Trophoblast cell (in vitro differentiated cells and primary cell): ENCODE results near the gene SIGLEC5.
A peak's percentile ranks its signal among the peaks of the same experiment; 100 is the strongest.

Source experiments
- DNase-seq, 2 donors: peaks; one replicate each; pipeline ENCODE4 v3.0.0-alpha.2; 2016
- H2AFZ ChIP-seq: 2 replicates; pipeline ENCODE4 v1.6.1; 2013; ENCODE audit warnings: low read length, moderate library complexity, mild to moderate bottlenecking; ENCODE audit not compliant: insufficient read depth, poor library complexity
- H2AK5ac ChIP-seq: 2 replicates; pipeline ENCODE4 v1.6.1; 2013; ENCODE audit warnings: mild to moderate bottlenecking, low read length
- H2BK120ac ChIP-seq: 2 replicates; pipeline ENCODE4 v1.6.1; 2013; ENCODE audit warnings: low read length, mild to moderate bottlenecking, moderate library complexity; ENCODE audit not compliant: insufficient read depth, poor library complexity
- H2BK12ac ChIP-seq: 2 replicates; pipeline ENCODE4 v1.6.1; 2013; ENCODE audit warnings: mild to moderate bottlenecking, low read length, moderate library complexity
- H2BK5ac ChIP-seq: 2 replicates; pipeline ENCODE4 v1.6.1; 2013; ENCODE audit warnings: low read length, low read depth, moderate library complexity, mild to moderate bottlenecking; ENCODE audit not compliant: poor library complexity
- H3K14ac ChIP-seq: 2 replicates; pipeline ENCODE4 v1.6.1; 2013; ENCODE audit warnings: mild to moderate bottlenecking, low read length
- H3K18ac ChIP-seq: 2 replicates; pipeline ENCODE4 v1.6.1; 2013; ENCODE audit warnings: mild to moderate bottlenecking, low read length
- H3K23ac ChIP-seq: 2 replicates; pipeline ENCODE4 v1.6.1; 2013; ENCODE audit warnings: low read length
- H3K27ac ChIP-seq: 2 replicates; pipeline ENCODE4 v1.5.1; 2013; ENCODE audit warnings: low read depth, mild to moderate bottlenecking, inconsistent platforms, low read length, moderate library complexity
- H3K27me3 ChIP-seq: 2 replicates; pipeline ENCODE4 v1.6.1; 2013; ENCODE audit warnings: inconsistent platforms, mild to moderate bottlenecking, low read length, moderate library complexity; ENCODE audit not compliant: insufficient read depth
- H3K36me3 ChIP-seq, 2 experiments: 1 replicate in 1 of 2; 2 replicates in 1 of 2; pipeline ENCODE4 v1.6.1; 2013; ENCODE audit warnings: low read length in 2 of 2, mild to moderate bottlenecking in 2 of 2, moderate library complexity in 1 of 2; ENCODE audit not compliant: insufficient read depth in 2 of 2, control insufficient read depth in 1 of 2
- H3K4ac ChIP-seq: 2 replicates; pipeline ENCODE4 v1.6.1; 2013; ENCODE audit warnings: low read depth, mild to moderate bottlenecking, low read length, moderate library complexity
- H3K4me1 ChIP-seq, 2 experiments: 1 replicate in 1 of 2; 2 replicates in 1 of 2; pipeline ENCODE4 v1.6.1; 2013; ENCODE audit warnings: low read length in 2 of 2, mild to moderate bottlenecking in 2 of 2, moderate library complexity in 1 of 2; ENCODE audit not compliant: insufficient read depth in 2 of 2, control insufficient read depth in 1 of 2
- H3K4me2 ChIP-seq: 2 replicates; pipeline ENCODE4 v1.6.1; 2013; ENCODE audit warnings: inconsistent platforms, mild to moderate bottlenecking, low read length, moderate library complexity
- H3K4me3 ChIP-seq: 2 replicates; pipeline ENCODE4 v1.5.1; 2013; ENCODE audit warnings: mild to moderate bottlenecking, low read depth, low read length, inconsistent platforms
- H3K79me1 ChIP-seq: one replicate; pipeline ENCODE4 v1.6.1; 2013; ENCODE audit warnings: low read length
- H3K79me2 ChIP-seq: 2 replicates; pipeline ENCODE4 v1.6.1; 2013; ENCODE audit warnings: low read length, mild to moderate bottlenecking; ENCODE audit not compliant: control insufficient read depth, insufficient read depth, poor library complexity
- H3K9ac ChIP-seq: 2 replicates; pipeline ENCODE4 v1.6.1; 2013; ENCODE audit warnings: mild to moderate bottlenecking, low read length
- H3K9me3 ChIP-seq: 2 replicates; pipeline ENCODE4 v1.6.1; 2013; ENCODE audit warnings: low read depth, mild to moderate bottlenecking, control low read depth, inconsistent platforms, low read length; ENCODE audit not compliant: insufficient read depth
- H4K12ac ChIP-seq: 2 replicates; pipeline ENCODE4 v1.6.1; 2013; ENCODE audit warnings: low read depth, mild to moderate bottlenecking, low read length, moderate library complexity
- H4K8ac ChIP-seq: 2 replicates; pipeline ENCODE4 v1.6.1; 2013; ENCODE audit warnings: low read depth, mild to moderate bottlenecking, low read length, moderate library complexity
- H4K91ac ChIP-seq: one replicate; pipeline ENCODE4 v1.6.1; 2013; ENCODE audit warnings: low read depth, mild to moderate bottlenecking, low read length, moderate library complexity
- WGBS: extraction: QIAGEN DNeasy Blood & Tissue Kit; methylation state at CpG from one replicate; pipeline ENCODE4 v1.1.7; 2013; ENCODE audit warnings: missing lambda C conversion rate; ENCODE audit not compliant: insufficient read length, insufficient coverage; ENCODE audit errors: extremely low coverage; 5-methylcytosine and 5-hydroxymethylcytosine counted together

The SIGLEC5 gene

GRCh38 chr19:51573331-51573730, 56.9 kb downstream of the SIGLEC5 start:
- no peaks in the 10 kb centered on the region for H3K79me2 ChIP-seq
- H3K4me3 ChIP-seq, result no peak overlapping the region
- H3K4ac ChIP-seq, result no peak overlapping the region
- H3K4me1 ChIP-seq, result peaks cover 7 to 9% of the 10 kb centered on the region in 2 experiments
- peaks cover 8 to 15% of the 10 kb centered on the region in 2 experiments for H3K36me3 ChIP-seq
- no peak overlapping the region for H3K23ac ChIP-seq
- no peak overlapping the region for H3K14ac ChIP-seq
- no peak overlapping the region for H3K9ac ChIP-seq
- H3K79me1 ChIP-seq, result peaks cover 2% of the 10 kb centered on the region
- no peak overlapping the region for H2BK12ac ChIP-seq
- WGBS, result no CpG with 5 or more reads among the region's 3 CpGs
- H4K12ac ChIP-seq, result no peak overlapping the region
- no peak overlapping the region for H3K18ac ChIP-seq
- no peak overlapping the region for H3K4me2 ChIP-seq
- no peak overlapping the region for H2BK120ac ChIP-seq
- no peak for DNase-seq
- H3K9me3 ChIP-seq, result no peaks in the 10 kb centered on the region
- H3K27ac ChIP-seq, result no peak overlapping the region
- no peak overlapping the region for H2BK5ac ChIP-seq
- H3K27me3 ChIP-seq, result no peaks in the 10 kb centered on the region
- no peak overlapping the region for H4K8ac ChIP-seq
- no peak overlapping the region for H2AFZ ChIP-seq
- no peak overlapping the region for H4K91ac ChIP-seq
- H2AK5ac ChIP-seq, result no peak overlapping the region

DNA sequence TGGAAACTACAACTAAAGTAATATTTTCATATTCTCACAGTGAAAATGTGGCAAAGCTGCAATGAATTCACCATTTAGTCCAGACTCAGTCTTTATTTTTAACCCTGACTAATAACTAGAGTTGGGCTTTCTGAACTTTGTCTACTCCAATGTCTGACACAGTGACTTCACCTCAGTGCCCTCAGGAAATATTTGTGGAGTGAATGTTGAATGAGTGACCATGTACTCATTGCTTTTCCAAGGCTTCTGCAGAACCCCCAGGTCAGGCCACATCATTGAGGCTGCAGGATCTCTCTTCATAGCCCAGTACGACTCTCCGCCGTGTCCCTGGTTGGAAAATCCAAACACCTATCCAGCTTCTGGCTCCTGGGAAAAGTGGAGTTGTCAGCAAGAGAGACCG, 57.3 kb downstream of the SIGLEC5 start:
- no peaks in the 10 kb centered on the region for H3K9me3 ChIP-seq
- H2AK5ac ChIP-seq, result no peak overlapping the region
- no peaks in the 10 kb centered on the region for H3K79me2 ChIP-seq
- no peak overlapping the region for H2AFZ ChIP-seq
- H3K4ac ChIP-seq, result no peak overlapping the region
- H4K8ac ChIP-seq, result peak overlapping the region; percentile 31
- no peak overlapping the region for H3K23ac ChIP-seq
- no peak overlapping the region for H3K9ac ChIP-seq
- peaks cover 7 to 9% of the 10 kb centered on the region in 2 experiments for H3K4me1 ChIP-seq
- no peak overlapping the region for H4K91ac ChIP-seq
- H3K79me1 ChIP-seq, result peaks cover 2% of the 10 kb centered on the region
- peaks cover 6 to 15% of the 10 kb centered on the region in 2 experiments for H3K36me3 ChIP-seq
- H3K4me3 ChIP-seq, result no peak overlapping the region
- H2BK5ac ChIP-seq, result no peak overlapping the region
- no peak overlapping the region for H3K27ac ChIP-seq
- no peak overlapping the region for H3K14ac ChIP-seq
- WGBS, result no CpG with 5 or more reads among the region's 4 CpGs
- H2BK120ac ChIP-seq, result no peak overlapping the region
- no peak overlapping the region for H3K18ac ChIP-seq
- no peak overlapping the region for H2BK12ac ChIP-seq
- DNase-seq, result no peak
- H3K4me2 ChIP-seq, result no peak overlapping the region
- no peak overlapping the region for H4K12ac ChIP-seq
- H3K27me3 ChIP-seq, result no peaks in the 10 kb centered on the region

DNA sequence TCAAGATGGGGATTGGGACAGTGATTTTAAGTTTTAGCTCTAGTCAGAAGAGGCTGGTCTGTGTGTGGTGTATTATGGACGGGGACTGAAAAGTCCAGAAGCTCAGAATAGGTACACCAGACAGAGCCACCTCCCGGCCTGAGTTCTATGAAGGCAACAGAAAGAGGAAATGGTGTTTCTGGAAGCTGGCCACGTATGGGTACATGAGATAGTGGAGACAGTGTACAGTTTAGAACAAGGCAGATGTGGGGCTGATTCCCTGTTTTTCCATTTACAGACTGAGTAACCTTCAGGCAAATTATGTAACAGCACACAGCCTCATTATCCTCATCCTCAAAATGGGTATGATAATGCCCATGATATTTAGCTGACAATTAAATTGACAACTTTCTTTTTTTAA, 57.8 kb downstream of the SIGLEC5 start:
- no peak overlapping the region for H2AK5ac ChIP-seq
- H3K4me2 ChIP-seq, result peak overlapping the region; percentile 79
- H2BK120ac ChIP-seq, result no peak overlapping the region
- H3K18ac ChIP-seq, result no peak overlapping the region
- no peak overlapping the region for H3K27ac ChIP-seq
- no CpG with 5 or more reads among the region's 3 CpGs for WGBS
- H4K91ac ChIP-seq, result no peak overlapping the region
- H3K27me3 ChIP-seq, result no peaks in the 10 kb centered on the region
- peaks cover 3 to 15% of the 10 kb centered on the region in 2 experiments for H3K36me3 ChIP-seq
- no peak overlapping the region for H4K12ac ChIP-seq
- H3K4me3 ChIP-seq, result no peak overlapping the region
- no peaks in the 10 kb centered on the region for H3K9me3 ChIP-seq
- H4K8ac ChIP-seq, result no peak overlapping the region
- peaks cover 7 to 9% of the 10 kb centered on the region in 2 experiments for H3K4me1 ChIP-seq
- no peak overlapping the region for H2AFZ ChIP-seq
- peaks cover 2% of the 10 kb centered on the region for H3K79me1 ChIP-seq
- DNase-seq, result no peak
- no peak overlapping the region for H3K14ac ChIP-seq
- H3K4ac ChIP-seq, result peak overlapping the region; percentile 12
- H3K9ac ChIP-seq, result no peak overlapping the region
- H3K23ac ChIP-seq, result no peak overlapping the region
- no peaks in the 10 kb centered on the region for H3K79me2 ChIP-seq
- H2BK5ac ChIP-seq, result no peak overlapping the region
- H2BK12ac ChIP-seq, result no peak overlapping the region

- peaks cover 3 to 13% of the 10 kb centered on the region in 2 experiments for H3K36me3 ChIP-seq
- no peak overlapping the region for H2BK12ac ChIP-seq
- peak overlapping the region; percentile 30 for H2AFZ ChIP-seq
- no peaks in the 10 kb centered on the region for H3K27me3 ChIP-seq
- no CpG with 5 or more reads among the region's 8 CpGs for WGBS
- H3K4me2 ChIP-seq, result peak overlapping the region; percentile 79
- H4K8ac ChIP-seq, result peak overlapping the region; percentile 32
- no peak overlapping the region for H3K23ac ChIP-seq
- peak overlapping the region; percentile 66 for H2AK5ac ChIP-seq
- peak overlapping the region; percentile 73 for H3K18ac ChIP-seq
- H3K79me2 ChIP-seq, result no peaks in the 10 kb centered on the region
- H3K4ac ChIP-seq, result peak overlapping the region; percentile 77
- H3K9me3 ChIP-seq, result no peaks in the 10 kb centered on the region
- H3K4me1 ChIP-seq, result peaks cover 7 to 9% of the 10 kb centered on the region in 2 experiments
- H3K4me3 ChIP-seq, result peak overlapping the region; percentile 86
- H2BK5ac ChIP-seq, result peak overlapping the region; percentile 51
- H3K14ac ChIP-seq, result peak overlapping the region; percentile 57
- peak in 1 of 2 donors; percentile 9 for DNase-seq
- no peak overlapping the region for H2BK120ac ChIP-seq
- no peak overlapping the region for H3K27ac ChIP-seq
- peak overlapping the region; percentile 52 for H4K12ac ChIP-seq
- H3K9ac ChIP-seq, result no peak overlapping the region
- peak overlapping the region; percentile 52 for H4K91ac ChIP-seq
- peaks cover 2% of the 10 kb centered on the region for H3K79me1 ChIP-seq
These were observed 58.6 kb downstream of the SIGLEC5 start for GRCh38 chr19:51571599-51571998.
